C1 segment of cervical spinal cord (tissue), 14 donors: Measurements from ENCODE around the gene LDLRAD4.
A peak's percentile ranks its signal among the peaks of the same experiment; 100 is the strongest.

Experiments used
- DNase-seq, 14 donors: peaks; one replicate each; lab custom pipeline; 2025; lab: John Stamatoyannopoulos, UW

The LDLRAD4 gene

DNA sequence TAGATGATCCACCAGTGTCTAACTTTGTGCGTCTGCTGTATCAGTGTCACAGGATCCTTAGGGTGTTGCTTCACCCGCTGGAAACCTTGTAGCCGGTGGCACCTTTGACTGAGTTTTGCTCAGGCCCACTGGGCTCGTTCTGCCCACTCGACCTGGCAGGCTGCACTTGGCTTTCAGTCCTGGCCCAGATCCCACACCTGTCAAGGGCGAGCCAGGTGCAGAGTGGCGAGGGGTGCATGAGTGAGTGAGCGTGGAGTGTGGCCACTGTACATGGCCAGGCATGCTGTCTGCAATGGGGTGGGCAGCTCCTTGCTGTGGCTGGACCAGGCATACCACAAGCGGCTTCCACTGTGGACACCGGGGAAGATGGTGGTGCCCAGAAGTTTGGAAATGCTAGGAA lies 328.8 kb downstream of the LDLRAD4 start:
- peak in 1 of 14 donors; percentile 16 for DNase-seq

GRCh38 chr18:13548106-13548819 lies 329.7 kb downstream of the LDLRAD4 start:
- no peak for DNase-seq

- peak in 3 of 14 donors; percentile 35 to 66 (median 40) for DNase-seq
Observed at GRCh38 chr18:13548966-13549879, 330.7 kb downstream of the LDLRAD4 start.

DNA sequence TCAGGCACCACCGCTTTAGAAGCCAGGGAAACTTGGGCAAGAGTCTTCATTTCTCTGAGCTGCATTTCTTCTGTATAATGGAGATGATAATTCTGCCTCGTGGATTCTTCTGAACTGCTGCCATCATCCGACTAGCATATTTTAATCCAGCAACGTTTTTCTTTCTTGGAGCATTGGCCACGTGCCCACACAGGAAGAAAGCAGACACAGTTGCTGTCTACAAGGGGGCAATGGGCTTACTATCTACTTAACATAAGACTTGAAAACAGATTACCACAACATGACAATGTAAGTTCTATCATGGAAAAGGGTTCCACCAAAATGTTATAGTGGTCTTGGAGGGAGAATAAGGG lies 331.3 kb downstream of the LDLRAD4 start:
- DNase-seq, result no peak

- DNase-seq, result no peak
Observed at GRCh38 chr18:13550418-13551304, 332.1 kb downstream of the LDLRAD4 start.

DNA sequence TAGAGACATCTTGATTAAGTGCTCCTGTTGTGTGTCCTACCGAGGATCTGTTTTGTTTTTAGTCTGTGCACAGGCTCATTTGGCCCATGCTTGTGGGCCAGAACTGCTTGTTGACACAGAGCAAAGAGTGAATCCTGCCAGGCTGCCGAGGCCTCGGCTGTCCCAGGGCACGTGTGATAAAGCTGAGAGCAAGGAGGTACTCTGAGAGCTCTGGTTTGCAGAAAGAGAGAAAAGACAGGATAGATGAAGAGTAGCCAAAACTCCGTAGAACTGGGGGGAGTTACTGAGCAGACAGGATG lies 332.7 kb downstream of the LDLRAD4 start:
- DNase-seq, result no peak

- no peak for DNase-seq
Observed at GRCh38 chr18:13551841-13552733, 333.5 kb downstream of the LDLRAD4 start.

DNA sequence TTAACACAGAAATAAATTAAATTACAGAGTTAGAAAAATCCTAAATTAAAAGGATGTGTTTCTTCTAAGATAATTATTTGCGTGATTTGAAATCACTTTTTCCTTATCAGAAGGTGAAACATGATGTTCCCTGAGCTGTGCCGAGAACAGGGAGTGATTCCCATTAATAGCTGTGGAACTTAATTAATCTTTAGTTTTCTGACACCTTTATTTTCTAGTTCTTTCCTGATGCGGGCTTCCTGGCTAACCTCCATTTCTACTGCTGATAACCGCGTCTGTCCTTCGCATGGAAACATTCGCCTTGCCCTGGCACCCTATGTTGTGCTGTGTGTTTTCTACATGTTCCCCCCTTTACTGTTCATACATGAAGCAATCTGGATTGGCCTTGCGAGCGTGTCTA lies 334.9 kb downstream of the LDLRAD4 start:
- no peak for DNase-seq

GRCh38 chr18:13555192-13555591 lies 336.6 kb downstream of the LDLRAD4 start:
- no peak for DNase-seq

DNA sequence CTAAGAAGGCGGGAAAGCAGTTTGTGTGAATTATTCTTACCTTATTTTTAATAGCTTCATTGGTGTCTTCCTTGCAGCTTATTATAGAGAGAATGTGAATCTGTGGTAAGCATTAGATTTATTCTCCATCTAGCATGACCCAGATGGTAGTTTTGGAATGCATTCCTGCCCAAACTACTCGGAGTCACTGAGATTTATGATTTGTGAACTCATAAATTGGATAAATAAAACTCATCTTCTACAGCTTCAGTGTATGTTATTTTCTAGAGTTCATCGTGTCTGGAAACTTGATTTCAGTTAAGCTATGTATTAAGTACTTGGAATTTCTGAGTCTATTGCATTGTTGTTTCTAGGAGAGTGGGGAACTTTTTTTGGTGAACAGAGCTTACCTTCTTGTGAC lies 337.3 kb downstream of the LDLRAD4 start:
- no peak for DNase-seq

- no peak for DNase-seq
Observed at GRCh38 chr18:13556502-13556901, 337.9 kb downstream of the LDLRAD4 start.

- peak in 8 of 14 donors; percentile 13 to 64 (median 55) for DNase-seq
Observed at GRCh38 chr18:13558124-13558523, 339.6 kb downstream of the LDLRAD4 start.

GRCh38 chr18:13558790-13559189 lies 340.2 kb downstream of the LDLRAD4 start:
- DNase-seq, result no peak

DNA sequence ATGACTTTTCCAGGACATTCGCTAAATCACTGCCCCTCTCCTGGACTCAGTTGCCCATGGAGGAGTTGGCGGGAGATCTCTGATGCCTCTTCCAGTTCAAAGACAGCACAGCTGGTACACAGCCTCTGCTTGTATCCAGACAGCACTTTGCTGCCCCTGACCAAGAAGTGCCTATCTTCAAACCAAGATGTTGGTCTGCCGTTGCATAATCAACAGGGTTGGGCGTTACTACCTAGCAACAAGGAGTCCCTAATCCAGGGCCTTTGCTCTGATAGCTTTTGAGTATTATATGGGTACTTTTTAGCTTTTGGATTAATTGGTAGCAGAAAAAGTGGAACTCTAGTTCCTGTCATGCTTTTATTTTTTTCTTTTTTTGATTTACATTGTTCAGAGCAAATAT lies 341.2 kb downstream of the LDLRAD4 start:
- no peak for DNase-seq

- DNase-seq, result no peak
Observed at GRCh38 chr18:13560306-13560705, 341.7 kb downstream of the LDLRAD4 start.

GRCh38 chr18:13562494-13563029 lies 344.0 kb downstream of the LDLRAD4 start:
- no peak for DNase-seq

DNA sequence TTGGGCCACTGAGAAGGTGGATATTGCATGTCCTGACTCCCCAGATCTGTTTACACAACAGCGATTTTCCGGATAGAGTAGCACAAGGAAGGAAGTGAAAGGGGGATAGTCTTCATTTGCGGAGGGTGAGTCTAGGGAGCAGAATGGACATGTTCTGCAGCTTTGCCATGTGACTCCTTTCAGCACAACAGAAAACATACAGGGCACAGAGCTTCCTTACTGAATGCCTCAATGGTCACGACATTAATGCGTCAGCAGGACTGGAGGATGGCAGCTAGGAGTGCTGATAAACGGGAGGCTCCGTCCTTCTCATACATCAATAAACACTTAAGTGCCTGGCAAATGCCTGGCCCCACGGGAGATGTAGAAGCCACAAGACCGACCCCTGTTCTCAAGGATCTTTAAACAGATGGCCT lies 344.8 kb downstream of the LDLRAD4 start:
- peak in 7 of 14 donors; percentile 39 to 68 (median 58) for DNase-seq

DNA sequence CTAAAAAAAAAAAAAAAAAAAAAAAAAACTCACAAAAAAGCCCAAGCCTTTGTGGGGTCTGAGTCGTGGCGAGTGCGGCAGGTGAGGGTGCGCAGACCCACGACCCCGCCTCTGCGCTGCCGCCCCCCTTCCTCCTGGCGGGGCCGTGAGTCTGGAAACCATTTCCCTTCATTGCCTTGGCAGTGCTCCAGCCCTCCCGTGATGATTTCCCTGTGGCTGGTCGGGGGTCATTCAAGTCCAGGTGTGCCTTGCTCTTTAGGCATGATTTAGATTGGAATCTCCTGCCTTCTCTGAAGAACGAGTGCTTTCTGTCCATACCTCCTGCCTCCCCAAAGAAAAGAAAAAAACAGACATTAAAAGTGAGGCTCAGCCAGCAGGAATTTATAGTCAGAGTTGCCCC lies 346.0 kb downstream of the LDLRAD4 start:
- DNase-seq, result peak in 1 of 14 donors; percentile 20

GRCh38 chr18:13565228-13565627 lies 346.7 kb downstream of the LDLRAD4 start:
- DNase-seq, result peak; percentile 5 to 97 (median 90)

GRCh38 chr18:13566941-13567746 lies 348.6 kb downstream of the LDLRAD4 start:
- DNase-seq, result peak in 12 of 14 donors; percentile 15 to 83 (median 63)
